Retinal pigment epithelial cell (primary cell): ENCODE results near the gene OARD1.

ENCODE experiments used
- DNase-seq: peaks from one replicate; pipeline ENCODE4 v3.0.0-alpha.2; 2010; ENCODE audit warnings: low read depth
- H3K4me3 ChIP-seq: 2 replicates; pipeline ENCODE4 v1.5.1; 2011; ENCODE audit warnings: mild to moderate bottlenecking, low read length, control low read depth, moderate library complexity
- CTCF ChIP-seq: conservative IDR thresholded peaks from 2 replicates; pipeline ENCODE4 v1.5.1; 2011; ENCODE audit warnings: low read depth, low read length, control low read depth, inconsistent platforms

Gene OARD1

GRCh38 chr6:41014780-41015179 is 57.4 kb downstream of the OARD1 start:
- no peak overlapping the region for H3K4me3 ChIP-seq
- TF ChIP-seq CTCF: no peak
- no peak for DNase-seq
